ENCODE results near the gene P2RX6.
"Not testable (repeated sequence)": the region's sequence is repeated elsewhere in the genome, so short reads cannot be mapped to it uniquely, and the experiment has no call there.

Gene P2RX6

DNA sequence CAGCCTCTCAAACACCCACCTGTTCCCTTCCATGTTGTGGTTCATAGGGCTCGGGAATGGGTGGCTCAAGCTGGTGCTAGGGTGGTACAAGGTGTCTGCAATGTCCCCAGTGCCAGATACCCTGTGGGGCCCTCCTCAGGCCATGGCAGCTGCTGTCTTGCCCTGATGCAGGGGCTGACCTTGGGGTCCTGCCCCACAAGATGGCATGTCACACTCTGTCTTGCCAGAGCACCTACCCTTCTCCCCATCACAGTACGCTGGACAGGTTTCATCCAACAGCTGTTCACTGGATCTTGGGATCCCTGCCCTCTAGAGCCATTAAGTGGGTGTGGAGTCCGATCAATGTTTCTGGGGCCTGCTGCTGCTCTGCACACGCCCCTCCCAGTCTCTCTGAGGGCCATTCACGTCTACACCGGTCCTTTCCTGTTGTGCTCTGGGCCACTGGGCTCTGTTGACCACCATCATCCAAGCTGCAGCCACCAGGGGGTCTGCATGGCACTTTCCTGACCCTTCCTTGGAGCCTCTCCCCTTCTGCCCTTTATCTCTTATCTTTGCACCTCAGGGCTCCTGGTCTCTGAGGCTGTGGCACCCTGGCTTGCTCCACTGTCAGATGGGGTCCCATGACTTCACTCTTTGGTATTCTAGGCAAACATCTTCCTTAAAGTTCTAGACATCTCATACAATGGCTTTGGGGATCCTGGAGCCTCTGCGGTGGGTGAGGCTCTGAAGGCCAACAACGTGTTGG lies 37.9 kb downstream of the P2RX6 start:
- DNase-seq (ENCODE audit: low read depth in 2 of 2, low spot score in 1 of 2): no peak

DNA sequence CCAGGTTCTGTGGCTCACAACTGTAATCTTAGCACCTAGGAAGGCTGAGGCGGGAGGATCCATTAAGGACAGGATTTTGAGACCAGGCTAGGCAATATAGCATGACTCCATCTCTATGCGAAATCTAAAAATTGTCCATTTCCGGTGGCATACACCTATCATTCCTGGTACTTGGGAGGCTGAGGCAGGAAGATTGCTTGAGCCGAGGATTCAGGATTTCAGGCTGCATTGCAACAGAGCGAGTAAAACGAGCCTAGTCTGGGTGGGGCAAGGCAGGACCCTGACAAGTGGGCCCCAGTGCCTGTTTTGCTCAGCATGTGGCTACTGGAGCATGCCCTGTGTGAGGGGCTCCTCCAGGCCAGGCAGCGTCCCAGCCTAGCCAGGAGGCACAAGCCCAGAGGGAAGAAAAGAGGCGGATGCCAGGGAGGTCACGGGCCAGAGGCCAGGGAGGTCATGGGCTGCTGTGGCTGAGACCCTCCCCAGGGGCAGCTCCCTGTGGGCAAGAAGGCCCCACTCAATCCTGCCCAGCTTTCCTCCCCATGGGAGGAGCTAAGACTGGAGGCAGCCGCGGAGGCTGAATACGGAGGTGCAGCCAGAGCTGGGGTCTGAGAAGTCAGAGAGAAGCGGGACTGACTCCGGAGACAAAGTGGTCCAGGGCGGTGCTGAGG lies 39.2 kb downstream of the P2RX6 start:
- no peak for DNase-seq (ENCODE audit: low read depth in 2 of 2, low spot score in 1 of 2)

DNA sequence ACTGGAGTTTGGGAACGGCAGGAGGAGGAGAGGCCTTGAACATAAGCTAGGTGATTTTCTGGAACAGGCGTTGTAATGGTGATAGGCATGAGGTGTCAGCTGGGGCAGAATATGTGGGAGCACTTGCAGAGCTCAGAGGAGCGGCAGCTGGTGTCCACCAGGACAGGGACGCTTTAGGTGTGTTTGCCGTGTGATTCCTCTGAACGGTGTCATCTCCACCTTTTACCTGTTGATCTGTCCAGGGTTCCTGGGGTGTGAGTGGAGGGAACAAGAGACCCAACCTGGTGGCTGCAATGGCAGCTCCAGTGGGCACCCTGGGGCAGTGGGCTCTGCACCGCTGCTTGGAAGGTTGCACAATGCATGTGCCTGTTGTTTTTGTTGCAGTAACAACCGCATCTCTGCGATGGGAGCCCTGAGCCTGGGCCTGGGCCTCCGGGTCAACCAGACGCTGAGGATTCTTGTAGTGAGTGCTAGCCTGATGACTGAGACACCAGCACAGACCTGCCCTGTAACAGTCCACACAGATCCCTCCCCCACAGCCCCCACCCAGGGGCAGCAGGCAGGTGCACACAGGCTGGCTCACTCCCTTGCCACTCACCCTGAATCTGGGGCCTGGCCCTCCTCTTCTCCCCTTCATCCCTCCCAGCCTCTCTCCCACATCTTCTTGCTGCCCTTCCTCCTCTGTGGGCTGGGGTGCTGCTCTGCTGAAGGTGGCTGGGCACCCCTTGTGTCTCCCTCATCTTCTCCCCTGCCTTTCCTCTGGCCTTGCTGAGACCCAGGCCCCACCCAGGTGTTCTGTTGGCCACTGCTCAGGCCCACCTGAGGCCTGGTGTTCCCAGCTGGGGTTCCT lies 40.0 kb downstream of the P2RX6 start:
- DNase-seq (ENCODE audit: low read depth in 2 of 2, low spot score in 1 of 2): no peak

DNA sequence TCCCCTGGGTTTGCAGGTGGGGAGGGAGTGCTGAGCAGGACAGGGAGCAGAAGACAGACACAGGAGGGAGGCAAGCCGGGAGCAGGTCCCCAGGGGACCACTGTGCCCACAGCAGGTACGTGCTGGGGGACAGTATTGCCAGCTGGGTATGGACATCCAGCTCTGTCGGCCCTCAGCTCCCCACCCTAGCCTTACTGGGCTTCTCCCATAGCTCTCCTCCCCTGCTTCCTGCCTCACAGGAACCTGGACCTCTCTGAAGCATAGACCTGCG lies 40.5 kb downstream of the P2RX6 start:
- no peak for DNase-seq (ENCODE audit: low read depth in 2 of 2, low spot score in 1 of 2)

DNA sequence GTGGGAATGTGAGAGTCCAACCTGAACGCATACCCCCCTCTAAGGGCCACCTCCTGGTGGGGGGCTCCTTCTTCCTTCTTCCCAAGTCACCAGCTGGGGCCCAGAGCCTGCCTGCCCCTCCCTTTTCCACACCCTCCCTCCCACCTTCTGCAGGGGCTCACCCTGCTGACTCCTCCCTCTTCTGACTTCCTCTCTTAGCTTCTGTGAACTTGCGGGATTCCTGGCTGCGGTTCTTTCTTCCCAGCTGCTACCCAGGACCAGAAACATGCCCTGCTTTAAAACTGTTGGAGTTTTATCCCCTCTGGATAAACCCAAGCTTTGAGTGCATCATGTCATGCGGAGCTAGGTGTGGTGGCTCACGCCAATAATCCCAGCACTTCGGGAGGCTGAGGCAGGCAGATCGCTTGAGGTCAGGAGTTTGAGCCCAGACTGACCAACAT lies 40.9 kb downstream of the P2RX6 start:
- no peak for DNase-seq (ENCODE audit: low read depth in 2 of 2, low spot score in 1 of 2)

DNA sequence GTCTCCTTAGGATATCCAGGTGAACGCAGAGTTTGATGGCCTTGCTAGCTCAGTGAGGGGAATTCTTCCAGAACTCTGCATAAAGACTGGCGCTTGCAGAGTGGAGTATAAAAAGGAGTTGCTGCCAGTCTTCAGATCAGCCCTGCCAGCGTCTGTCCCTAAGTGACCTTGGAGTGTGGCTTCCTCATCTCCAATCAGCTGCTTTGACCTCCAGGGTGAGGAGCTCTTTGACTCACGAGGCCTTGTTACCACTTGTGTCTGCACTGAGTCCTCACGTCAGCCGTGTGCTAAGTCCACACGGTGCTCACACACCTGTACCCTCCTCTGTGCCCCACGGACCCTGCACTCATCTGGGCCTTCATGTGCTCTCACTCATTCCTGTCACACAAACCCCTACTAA lies 45.4 kb downstream of the P2RX6 start:
- DNase-seq (ENCODE audit: low read depth in 2 of 2, low spot score in 1 of 2): not testable (repeated sequence)

DNA sequence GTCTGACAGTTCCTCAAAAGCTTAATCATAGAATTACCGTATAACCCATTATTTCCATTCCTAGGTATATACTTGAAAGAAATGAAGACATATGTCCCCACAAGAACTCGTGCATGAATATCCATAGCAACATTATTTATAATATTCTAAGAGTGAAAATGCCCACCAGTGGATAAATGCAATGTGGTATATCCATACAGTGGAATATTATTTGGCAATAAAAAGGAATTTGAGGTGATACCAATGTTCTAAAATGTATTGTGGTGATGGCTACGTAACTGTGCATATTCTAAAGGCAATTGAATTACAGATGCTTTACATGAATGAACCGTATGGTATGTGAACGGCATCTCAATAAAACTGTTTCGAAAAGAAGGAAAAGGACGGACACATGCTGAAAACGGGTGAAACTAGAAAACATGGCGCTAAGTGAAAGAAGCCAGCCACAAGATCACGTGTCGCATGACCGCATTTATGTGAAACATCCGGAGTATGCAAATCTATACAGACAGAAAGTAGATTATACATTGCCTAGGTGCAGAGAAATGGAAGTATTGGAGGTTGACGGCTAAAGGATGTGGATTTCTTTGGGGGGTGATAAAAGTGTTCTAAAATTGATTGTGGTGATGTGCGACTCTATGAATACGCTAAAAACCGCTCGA lies 46.8 kb downstream of the P2RX6 start:
- not testable (repeated sequence) for DNase-seq (ENCODE audit: low read depth in 2 of 2, low spot score in 1 of 2)

DNA sequence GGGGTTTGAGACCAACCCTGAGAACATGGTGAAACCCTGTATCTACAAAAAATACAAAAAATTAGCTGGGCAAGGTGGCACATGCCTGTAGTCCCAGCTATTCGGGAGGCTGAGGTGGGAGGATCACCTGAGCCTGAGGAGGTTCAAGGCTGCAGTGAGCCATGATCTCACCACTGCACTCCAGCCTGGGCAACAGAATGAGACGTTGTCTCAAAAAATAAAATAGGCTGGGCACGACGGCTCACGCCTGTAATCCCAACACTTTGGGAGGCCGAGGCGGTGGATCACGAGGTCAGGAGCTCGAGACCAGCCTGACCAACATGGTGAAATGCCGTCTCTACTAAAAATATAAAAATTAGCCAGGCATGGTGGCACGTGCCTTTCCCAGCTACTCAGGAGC lies 49.5 kb downstream of the P2RX6 start:
- not testable (repeated sequence) for DNase-seq (ENCODE audit: low read depth in 2 of 2, low spot score in 1 of 2)

DNA sequence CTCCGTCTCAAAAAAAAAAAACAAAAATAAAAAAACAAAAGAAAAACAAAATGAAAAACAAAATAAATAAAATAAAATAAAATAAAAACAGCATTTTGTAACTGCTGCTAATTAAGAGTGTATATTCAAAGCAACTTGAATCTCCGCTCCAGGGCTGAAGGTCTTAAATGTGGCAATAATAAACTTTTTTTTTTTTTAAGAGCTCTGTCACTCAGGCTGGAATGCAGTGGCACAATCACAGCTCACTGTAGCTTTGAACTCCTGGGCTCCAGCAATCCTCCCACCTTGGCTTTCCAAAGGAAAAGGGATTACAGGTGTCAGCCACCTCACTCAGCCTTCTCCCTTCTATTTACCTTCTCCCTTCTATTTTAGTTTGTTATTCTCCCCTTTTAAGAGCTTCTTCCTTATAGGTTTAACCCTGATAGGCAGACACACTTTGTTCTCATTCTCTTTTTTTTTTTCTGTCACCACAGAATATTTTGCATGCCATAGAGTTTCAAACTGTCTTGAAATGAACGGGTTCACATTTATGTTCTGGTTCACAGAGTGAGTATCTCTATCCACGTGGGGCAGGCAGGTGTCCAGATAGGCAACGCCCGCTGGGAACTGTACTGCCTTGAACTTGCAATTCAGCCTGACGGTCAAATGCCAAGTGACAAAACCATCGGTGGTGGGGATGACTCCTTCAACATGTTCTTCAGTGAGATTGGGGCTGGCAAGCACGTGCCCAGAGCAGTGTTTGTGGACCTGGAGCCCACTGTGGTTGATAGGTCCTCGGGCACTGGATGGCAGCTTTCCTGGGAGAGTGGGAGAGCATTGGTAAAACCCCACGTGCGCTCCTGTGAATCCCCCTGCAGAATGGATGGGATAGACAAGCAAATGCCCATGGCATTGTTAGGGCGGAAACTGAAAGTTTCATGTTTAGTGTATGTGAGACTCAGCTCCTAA lies 50.2 kb downstream of the P2RX6 start:
- DNase-seq (ENCODE audit: low read depth in 2 of 2, low spot score in 1 of 2): no peak

DNA sequence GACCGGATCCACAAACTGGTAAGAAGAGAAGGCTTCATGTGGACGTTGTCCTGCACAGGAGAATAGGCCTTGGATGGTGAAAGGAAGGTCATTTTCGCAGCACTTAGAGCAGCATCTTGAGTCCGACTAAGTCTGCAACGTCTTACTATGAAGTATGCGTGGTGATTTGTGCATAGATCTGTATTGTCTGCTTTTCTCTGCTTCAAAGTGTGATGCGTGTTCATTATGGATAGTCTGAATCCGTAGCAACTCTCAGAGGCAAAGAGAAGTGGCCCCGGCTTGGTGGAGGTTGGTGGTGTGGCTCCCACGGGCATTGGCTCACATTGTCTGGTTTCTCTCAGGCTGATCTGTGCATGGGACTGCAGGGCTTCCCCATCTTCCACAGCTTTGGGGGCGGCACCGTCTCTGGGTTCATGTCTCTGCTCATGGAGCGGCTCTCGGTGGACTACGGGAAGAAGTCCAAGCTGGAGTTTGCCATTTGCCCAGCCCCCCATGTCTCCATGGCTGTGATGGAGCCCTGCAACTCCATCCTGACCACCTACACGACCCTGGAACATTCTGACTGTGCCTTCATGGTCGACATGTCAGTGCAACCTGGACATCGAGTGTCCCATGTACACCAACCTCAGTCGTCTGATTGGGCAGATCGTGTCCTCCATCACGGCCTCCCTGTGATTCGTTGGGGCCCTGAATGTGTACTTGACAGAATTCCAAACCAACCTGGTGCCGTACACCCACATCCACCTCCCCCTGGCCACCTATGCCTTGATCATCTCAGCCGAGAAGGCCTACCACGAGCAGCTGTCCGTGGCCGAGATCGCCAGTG lies 52.3 kb downstream of the P2RX6 start:
- DNase-seq (ENCODE audit: low read depth in 2 of 2, low spot score in 1 of 2): no peak

DNA sequence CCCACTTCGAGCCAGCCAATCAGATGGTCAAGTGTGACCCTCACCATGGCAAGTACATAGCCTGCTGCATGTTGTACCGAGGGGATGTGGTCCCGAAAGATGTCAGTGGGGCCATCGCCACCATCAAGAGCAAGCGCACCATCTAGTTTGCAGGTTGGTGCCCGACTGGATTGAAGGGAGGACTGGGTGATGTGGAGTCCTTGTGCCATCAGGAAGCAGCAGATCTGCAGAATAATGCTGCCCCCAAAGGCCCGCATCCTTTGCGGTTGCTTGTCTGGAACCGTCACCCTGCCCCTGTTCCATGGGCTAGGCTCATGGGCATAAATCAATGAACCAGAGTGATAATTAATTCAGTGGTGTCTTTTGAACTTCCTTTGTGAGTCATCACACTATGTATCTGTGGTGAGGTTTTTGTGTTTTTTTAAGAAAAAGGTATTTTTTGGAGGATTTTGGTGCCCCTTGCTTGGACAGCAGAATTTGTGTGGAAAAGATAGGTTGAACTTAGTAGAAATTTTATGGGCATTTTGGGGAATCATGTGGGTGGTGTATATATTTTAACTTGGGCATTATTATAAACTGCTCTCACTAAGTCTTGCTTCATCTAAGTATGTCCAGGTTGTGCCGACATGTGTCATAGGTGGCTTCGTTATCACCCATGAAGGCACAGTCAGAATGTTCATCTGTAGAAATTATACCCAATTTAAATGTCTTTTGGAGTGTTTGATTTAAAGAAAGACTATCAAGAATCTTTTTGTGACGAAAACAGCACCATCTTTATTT lies 53.1 kb downstream of the P2RX6 start:
- no peak for DNase-seq (ENCODE audit: low read depth in 2 of 2, low spot score in 1 of 2)

DNA sequence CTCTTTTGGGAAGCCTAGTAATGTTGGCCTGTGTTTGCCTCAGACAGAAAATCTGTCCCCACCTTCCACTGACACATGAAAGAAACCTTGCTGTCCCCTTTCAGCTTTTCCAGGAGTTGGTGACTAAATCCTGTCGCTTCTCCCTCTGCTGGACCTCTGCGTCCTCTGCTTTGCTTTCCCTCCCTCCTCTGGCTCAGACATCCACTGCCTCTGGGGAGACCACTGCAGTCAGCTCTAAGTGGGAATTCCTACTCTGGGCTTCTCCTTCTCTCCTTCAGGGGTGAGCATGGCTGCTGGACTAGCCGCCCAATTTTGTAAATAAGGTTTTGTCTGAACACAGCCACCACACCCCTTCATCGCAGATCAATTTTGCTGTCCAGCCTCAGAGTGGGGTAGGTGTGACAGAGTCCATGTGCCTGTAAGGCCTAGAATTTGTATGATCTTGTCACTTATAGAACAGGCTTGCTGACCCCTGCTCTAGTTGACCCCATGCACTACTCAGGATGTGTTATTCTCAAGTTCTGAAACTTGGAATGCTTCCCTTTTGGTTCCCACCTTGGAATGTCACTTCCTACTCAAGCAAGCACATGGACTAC lies 53.8 kb downstream of the P2RX6 start:
- no peak for DNase-seq (ENCODE audit: low read depth in 2 of 2, low spot score in 1 of 2)

DNA sequence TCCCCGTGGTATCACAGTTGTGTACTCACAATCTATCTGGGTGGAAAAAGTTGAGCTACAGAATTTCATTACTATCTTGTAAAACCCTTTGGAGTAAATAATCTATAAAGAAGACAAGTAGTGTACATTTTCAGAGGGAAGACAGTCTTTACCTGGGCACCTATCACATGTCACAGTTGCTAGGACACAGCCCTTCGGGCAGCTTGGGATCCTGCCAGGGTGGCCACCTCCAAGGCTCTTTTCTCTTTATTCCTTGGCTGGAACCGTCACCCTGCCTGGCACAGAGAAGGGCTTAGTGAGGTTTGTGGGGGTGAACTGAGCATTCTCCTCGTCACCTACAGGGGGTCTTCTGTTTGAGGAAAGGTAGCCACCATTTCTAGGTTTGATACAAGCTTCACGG lies 54.4 kb downstream of the P2RX6 start:
- no peak for DNase-seq (ENCODE audit: low read depth in 2 of 2, low spot score in 1 of 2)

DNA sequence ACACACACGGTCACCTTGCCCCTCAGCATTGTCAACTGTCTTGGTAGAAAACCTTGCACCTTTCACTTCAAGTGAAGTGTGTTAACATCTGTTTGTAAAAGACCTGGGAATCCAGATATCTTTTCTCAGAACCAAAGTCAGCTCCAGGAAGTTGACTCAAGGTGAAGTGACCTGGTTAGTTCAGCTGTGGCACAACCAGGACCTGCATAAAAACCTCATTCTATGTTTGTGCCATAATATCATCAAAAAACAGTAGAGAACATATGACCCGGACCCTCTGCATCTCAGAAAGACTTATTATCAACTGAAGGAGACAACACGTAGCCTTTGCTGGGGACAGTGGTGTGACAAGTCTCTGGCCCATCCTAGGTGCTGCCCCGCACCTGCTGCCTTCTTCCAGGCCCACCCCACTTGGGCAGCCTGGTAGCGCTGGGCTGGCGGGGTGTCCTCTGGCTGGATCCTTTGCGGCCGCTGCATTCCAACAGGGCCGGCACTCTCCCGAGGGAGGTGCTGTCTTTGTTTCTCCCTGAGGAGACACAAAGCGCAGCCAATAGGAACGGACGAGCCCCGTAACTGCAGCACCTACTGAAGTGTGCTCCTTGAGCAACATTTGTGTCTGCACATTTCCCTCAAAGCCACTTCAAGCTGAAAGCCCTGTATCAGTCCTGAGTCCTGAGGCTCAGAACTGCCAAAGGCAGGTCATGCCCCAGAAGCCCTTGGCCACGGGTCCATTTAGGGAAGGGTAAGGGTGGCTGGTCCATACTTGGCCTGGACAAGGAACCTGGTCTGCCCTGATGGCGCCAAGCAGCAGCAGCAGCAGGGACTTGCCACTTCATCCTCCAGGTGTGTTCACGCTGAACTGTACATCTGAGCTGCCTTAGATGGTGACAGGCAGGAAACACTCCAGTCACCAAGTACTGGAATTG lies 56.0 kb downstream of the P2RX6 start:
- no peak for DNase-seq (ENCODE audit: low read depth in 2 of 2, low spot score in 1 of 2)

DNA sequence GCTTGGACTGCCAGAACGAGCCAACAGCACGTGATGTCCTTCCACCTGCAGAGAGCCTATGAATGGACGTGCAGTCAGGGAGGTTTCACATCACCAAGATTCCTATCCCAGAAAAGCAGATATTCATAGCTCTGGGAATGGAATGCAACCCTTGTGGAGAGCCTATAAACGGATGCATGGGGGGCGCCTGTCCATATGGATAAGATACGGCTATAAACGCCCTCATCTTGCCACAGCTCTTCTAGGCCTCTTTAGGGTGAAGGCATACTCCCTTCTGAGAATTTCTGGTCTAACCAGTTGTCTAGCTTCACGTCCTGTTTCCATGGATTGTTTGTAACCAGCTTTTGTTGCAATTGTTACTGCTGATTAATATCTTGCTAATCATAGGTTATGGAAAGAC lies 56.8 kb downstream of the P2RX6 start:
- not testable (repeated sequence) for DNase-seq (ENCODE audit: low read depth in 2 of 2, low spot score in 1 of 2)

DNA sequence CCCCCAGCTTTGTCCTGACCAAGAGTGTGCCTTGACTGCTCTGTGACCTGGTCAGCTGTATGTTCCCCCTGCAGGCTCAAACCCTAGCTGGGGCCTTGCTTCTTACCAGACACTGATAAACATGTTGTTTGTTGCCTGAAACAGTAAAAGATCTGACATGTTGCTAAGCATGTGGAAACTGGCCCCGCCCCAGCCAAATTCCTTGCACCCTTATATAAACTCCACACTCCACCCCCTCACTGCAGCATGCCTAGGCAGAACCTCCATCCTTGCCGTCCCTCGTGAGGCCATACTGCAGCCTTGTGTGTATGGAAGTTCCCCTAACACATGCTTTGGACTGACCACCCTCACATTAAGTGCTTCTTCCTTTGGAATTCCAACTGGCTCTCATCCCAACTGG lies 58.1 kb downstream of the P2RX6 start:
- no peak for DNase-seq (ENCODE audit: low read depth in 2 of 2, low spot score in 1 of 2)

DNA sequence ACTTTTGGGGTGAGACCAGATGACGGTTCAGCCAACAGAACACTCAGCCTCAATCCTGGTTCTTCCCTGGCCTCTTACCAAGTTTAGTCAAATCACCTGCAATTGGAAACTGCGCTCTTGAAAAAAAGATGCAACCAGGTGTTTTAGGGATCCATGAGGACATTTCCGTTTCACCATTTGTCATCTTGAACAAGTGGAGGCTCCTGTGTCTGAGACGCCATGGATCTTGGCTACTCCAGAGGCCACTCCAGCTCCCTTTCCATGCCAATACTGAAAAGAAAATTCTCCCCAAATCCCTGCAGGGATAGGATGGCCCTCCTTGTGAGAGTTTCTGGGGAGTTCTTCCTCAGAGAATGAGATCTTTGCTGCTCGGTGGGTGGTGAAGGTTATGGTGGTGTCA lies 58.5 kb downstream of the P2RX6 start:
- DNase-seq (ENCODE audit: low read depth in 2 of 2, low spot score in 1 of 2): no peak
